ENCODE results near the gene CORO2A. TPM values are rescaled to one million over a fixed set of nuclear protein-coding genes. Genes with fewer than 3 reads are reported as not detected.

Gene CORO2A
- total and polyA plus RNA-seq, 10 donors = 1.3 to 11.0 (median 6.1) TPM

DNA sequence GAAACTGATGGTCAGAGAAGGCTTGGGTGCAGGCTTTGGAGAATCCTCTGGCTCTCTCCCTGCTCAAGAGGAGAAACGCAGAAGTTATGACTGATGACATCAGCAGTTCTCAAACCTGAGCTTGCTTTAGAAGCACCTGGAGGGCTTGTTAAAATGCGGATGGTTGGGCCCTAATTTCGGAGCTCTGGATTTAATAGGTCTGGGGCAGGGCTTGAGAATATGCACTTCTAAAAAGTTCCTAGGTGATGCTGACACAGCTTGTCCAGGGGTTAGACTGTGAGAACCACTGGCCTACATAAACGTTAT lies 36.6 kb upstream of the CORO2A start:
- intact Hi-C loops (cut with DNase I; ENCODE audit: low total_unique reads) = no loop called here
- H3K27me3 ChIP-seq (replicated peaks in 1 of 7) = no peaks in the 10 kb centered on the region
- DNase-seq = no peak
- H3K4me3 ChIP-seq = no peak overlapping the region
- TF ChIP-seq CTCF (IDR thresholded peaks at IDR 0.05 in 8 of 11, conservative IDR thresholded peaks at IDR 0.05 in 3 of 11) (no peak), POLR2A (IDR thresholded peaks at IDR 0.05) (no peak), POLR2AphosphoS5 (IDR thresholded peaks at IDR 0.05) (no peak)
- no peaks in the 10 kb centered on the region for H3K9me3 ChIP-seq
- H3K27ac ChIP-seq = peak overlapping the region in 4 of 8 donors; percentile 25 to 77 (median 48)
- peaks cover 0 to 18% (median 0%) of the 10 kb centered on the region in 6 donors for H3K4me1 ChIP-seq
- peaks cover 0 to 98% (median 28%) of the 10 kb centered on the region in 6 donors for H3K36me3 ChIP-seq
- 79 to 92% (median 89%) methylated on average over 4 of the region's 4 CpGs for WGBS, 5 donors

DNA sequence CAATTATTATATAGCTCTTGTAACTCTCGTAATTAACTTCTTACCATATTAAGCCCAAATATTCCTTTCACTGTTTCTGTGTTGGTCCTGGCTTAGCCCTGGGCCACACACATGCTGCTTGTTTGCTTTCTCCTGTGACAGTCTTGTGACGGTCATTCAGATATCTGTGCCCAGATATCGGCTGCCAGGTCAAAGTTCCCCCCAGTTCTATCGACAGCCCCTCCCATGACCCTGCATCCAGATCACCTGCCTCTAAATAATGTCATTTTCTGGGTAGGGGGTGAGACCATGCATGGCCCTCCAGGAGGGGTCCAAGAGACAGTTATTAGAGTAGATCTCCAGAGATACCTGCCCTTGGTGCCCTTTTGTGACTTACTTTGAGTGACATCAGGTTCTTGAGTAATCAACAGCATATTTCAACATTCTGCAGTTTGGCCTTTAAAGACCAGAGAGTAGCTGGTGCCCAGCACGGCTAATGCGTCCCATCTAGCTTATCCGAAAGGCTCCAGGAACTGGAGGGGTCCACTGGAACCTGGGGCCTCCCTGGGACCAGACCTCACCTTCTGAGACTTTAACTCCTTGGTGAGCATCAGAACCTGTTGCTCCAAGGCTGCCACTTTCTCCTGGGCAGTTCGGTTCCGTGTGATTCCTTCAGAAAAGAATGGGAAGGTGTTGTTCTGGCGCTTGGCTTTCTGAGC lies 36.1 kb upstream of the CORO2A start:
- TF ChIP-seq POLR2A (IDR thresholded peaks at IDR 0.05) (no peak), CTCF (IDR thresholded peaks at IDR 0.05 in 8 of 11, conservative IDR thresholded peaks at IDR 0.05 in 3 of 11) (no peak), POLR2AphosphoS5 (IDR thresholded peaks at IDR 0.05) (no peak)
- no peaks in the 10 kb centered on the region for H3K9me3 ChIP-seq
- H3K4me1 ChIP-seq = peaks cover 0 to 20% (median 1%) of the 10 kb centered on the region in 6 donors
- no peak overlapping the region for H3K4me3 ChIP-seq
- intact Hi-C loops (cut with DNase I; ENCODE audit: low total_unique reads) = no loop called here
- no peak for DNase-seq
- H3K36me3 ChIP-seq = peaks cover 0 to 98% (median 28%) of the 10 kb centered on the region in 6 donors
- 68 to 93% (median 83%) methylated on average over 10 of the region's 10 CpGs for WGBS, 5 donors
- H3K27me3 ChIP-seq (replicated peaks in 1 of 7) = no peaks in the 10 kb centered on the region
- H3K27ac ChIP-seq = peak overlapping the region in 4 of 8 donors; percentile 25 to 77 (median 48)

DNA sequence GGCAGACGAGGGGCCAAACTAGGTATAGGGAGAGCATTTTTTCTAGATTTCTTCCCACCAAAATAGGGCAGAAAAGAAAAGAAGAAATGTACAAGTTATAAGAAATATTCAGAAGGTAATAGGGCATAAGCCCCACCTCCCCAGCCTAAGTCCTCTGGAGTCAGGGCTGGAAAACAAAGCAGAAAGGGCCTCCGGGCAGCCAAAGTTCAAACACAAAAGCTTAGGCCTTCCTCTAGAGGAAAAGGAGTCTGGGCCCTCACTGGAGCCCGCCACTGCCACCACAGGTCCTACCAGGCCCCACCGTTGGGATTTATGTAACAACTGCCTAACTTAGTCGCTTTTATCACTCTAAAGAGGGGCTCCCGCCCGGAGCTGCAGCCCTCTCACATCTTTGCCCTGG lies 35.4 kb upstream of the CORO2A start:
- Histone ChIP-seq H3K27ac (peak overlapping the region in 1 of 8 donors; percentile 77), H3K9me3 (no peaks in the 10 kb centered on the region), H3K27me3 (replicated peaks in 1 of 7) (no peaks in the 10 kb centered on the region), H3K4me1 (peaks cover 0 to 22% (median 2%) of the 10 kb centered on the region in 6 donors), H3K36me3 (peaks cover 0 to 98% (median 26%) of the 10 kb centered on the region in 6 donors), H3K4me3 (no peak overlapping the region)
- intact Hi-C loops (cut with DNase I; ENCODE audit: low total_unique reads) = no loop called here
- no peak for DNase-seq
- WGBS, 5 donors = 85 to 92% (median 88%) methylated on average over 7 of the region's 7 CpGs
- TF ChIP-seq POLR2A (IDR thresholded peaks at IDR 0.05) = no peak
- no peak for TF ChIP-seq POLR2AphosphoS5 (IDR thresholded peaks at IDR 0.05)
- no peak for TF ChIP-seq CTCF (IDR thresholded peaks at IDR 0.05 in 8 of 11, conservative IDR thresholded peaks at IDR 0.05 in 3 of 11)

DNA sequence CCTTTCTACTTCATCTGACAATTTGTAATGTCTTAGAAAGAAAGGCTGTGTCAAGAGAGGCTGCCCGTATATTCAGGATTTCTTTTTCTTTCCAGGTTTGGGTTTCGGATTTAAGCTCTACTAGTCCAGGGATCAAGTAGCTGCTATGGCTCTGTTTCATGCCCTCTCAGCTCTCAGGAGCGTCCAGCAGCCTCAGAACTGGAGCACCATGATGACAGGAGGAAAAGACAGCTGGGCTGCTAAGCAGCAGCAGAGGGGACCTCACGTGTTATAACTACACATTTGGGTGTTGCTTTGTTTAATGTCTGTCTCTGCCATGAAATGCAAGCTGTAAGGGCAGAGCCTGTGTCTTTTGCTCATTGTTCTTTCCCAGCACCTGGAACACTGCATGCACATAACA lies 34.5 kb upstream of the CORO2A start:
- WGBS, 5 donors = 88 to 95% (median 94%) methylated on average over 4 of the region's 4 CpGs
- no peak overlapping the region for H3K27ac ChIP-seq
- intact Hi-C loops (cut with DNase I; ENCODE audit: low total_unique reads) = no loop called here
- H3K4me1 ChIP-seq = peaks cover 0 to 16% (median 1%) of the 10 kb centered on the region in 6 donors
- H3K27me3 ChIP-seq (replicated peaks in 1 of 7) = no peaks in the 10 kb centered on the region
- no peak for DNase-seq
- TF ChIP-seq POLR2A (IDR thresholded peaks at IDR 0.05) (no peak), POLR2AphosphoS5 (IDR thresholded peaks at IDR 0.05) (no peak), CTCF (IDR thresholded peaks at IDR 0.05 in 8 of 11, conservative IDR thresholded peaks at IDR 0.05 in 3 of 11) (no peak)
- H3K4me3 ChIP-seq = no peak overlapping the region
- no peaks in the 10 kb centered on the region for H3K9me3 ChIP-seq
- peaks cover 0 to 92% (median 26%) of the 10 kb centered on the region in 6 donors for H3K36me3 ChIP-seq

All from spleen (tissue), 11 donors.